Glomerular endothelial cell (primary cell): ENCODE data around the gene CD109. TPM values are rescaled to one million over a fixed set of nuclear protein-coding genes. Genes with fewer than 3 reads are reported as not detected.
"Not testable (repeated sequence)": the region's sequence is repeated elsewhere in the genome, so short reads cannot be mapped to it uniquely, and the experiment has no call there.

Experiments
- DNase-seq: peaks from one replicate; pipeline ENCODE4 v3.0.0-alpha.2; 2011; ENCODE audit warnings: low read depth, low spot score; ENCODE audit errors: extremely low read depth
- total RNA-seq: library from RNA; depleted of rRNA; stranded (reverse); fragments of >200 nt; gene quantifications from 2 replicates; pipeline ENCODE4 v1.2.3, GENCODE V29; 2015

CD109 gene
- 85.1 and 100 TPM in 2 replicates for total RNA-seq

DNA sequence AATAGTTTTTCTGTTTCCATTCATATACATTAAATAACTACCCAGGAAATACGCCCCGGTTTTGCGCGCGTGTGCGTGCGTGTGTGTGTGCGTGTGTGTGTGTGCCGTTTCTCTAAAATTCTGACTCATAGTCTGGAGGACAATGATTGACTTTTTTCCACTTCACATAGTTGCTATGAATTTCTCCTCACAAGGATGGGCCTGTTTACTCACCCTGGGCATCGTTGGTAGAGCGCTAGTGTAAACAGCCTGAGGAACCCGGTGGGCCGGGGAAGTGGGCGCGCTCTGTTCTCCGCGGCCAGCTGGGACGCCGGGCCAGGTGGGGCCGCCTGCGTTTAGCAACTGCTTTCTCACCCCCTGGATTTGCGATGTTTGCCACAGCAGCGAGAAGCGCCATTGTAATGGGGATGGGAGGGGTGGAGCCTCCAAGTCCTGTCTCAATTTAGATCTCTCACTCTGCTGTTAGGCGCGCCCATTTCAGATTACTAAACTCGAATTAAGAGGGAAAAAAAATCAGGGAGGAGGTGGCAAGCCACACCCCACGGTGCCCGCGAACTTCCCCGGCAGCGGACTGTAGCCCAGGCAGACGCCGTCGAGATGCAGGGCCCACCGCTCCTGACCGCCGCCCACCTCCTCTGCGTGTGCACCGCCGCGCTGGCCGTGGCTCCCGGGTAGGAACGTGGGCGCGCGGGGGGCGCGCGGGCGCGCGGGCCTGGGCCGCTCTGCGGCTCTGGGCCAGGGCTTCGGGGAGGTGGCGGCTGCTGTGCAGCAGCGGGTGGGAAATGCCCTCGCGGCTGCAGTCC lies at the start of gene CD109:
CD109 (plus strand) TSS at position 585 of the 803 bp plus-strand sequence; CDS start at position 598, 13 bp downstream.
- DNase-seq = peak; percentile 73

DNA sequence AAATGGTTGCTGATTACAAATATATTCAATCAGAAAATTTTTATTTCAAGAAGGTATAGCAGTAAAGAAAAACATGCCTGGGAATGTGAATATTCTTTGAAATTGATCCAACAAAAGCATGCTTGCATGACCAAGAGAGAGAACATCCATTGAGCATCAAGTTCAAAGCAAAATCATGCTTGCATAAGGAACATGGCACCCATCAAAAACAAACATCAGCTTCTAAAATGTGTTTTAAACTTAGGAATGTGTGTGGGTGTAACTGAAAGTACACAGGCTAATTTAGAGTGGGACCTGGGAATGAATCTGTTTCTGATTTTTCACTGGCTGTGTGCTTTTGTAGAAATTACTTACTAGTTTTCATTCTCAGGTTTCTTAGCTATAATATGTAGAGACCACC lies 47.8 kb upstream of the CD109 start:
- no peak for DNase-seq

DNA sequence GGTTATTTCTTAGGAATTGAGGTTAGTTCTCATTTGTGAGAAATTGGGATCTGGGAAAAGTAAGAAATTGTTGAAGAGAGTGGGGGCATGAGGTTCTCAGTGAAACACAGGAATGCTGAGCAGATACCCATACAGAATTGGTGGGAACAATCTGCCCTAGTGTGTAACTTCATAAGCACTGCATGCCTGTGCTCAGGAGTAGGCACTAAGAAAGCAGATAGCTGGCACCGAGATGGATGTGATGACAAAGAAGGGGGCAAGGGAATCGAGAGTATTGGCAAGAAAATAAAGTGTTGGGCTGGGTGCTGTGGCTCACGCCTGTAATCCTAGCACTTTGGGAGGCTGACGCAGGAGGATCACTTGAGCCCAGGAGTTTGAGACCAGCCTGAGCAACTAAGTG lies 46.2 kb upstream of the CD109 start:
- DNase-seq = no peak

DNA sequence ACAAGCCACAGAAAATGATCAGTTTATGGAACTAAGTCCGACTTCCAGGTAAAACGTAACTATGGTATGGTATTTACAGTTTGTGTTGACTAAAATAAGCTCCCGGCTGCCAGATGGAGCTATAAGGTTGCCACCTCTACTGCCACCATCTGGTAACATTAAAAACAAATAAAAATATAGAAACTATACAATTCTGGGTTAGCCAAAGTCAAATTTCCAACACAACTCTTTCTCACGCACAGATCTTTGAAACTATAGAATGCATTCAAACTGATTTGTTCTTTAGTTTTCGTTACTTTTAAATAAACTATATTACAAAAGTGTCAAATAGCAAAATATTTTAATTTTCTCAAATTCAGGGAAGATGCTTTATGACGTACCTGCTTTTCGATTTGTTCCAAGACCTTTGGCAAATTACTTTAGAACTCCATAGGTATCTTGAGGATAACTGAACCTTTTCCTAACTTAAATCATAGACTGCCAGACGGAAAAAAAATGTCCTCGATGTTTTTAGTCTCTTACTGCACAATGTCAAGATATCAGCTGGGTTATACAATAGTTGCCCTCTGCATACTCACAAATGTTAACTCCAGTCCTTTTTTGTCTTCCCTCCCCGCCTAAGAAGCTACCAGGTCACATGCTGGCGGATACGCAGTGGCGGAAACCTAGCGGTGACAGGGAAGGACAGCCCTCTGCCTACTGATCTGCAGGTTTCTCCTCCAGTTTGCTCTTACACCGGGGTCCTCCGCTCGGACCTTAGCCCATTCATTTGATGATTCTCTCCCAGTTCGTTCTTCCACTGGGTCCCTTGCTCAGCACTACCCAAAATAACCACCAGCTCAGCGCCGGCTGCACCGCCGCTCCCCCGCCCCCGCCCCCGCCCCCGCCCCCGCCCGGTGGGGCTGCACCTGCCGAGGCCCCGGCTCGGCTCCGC lies 43.1 kb upstream of the CD109 start:
- DNase-seq = no peak

DNA sequence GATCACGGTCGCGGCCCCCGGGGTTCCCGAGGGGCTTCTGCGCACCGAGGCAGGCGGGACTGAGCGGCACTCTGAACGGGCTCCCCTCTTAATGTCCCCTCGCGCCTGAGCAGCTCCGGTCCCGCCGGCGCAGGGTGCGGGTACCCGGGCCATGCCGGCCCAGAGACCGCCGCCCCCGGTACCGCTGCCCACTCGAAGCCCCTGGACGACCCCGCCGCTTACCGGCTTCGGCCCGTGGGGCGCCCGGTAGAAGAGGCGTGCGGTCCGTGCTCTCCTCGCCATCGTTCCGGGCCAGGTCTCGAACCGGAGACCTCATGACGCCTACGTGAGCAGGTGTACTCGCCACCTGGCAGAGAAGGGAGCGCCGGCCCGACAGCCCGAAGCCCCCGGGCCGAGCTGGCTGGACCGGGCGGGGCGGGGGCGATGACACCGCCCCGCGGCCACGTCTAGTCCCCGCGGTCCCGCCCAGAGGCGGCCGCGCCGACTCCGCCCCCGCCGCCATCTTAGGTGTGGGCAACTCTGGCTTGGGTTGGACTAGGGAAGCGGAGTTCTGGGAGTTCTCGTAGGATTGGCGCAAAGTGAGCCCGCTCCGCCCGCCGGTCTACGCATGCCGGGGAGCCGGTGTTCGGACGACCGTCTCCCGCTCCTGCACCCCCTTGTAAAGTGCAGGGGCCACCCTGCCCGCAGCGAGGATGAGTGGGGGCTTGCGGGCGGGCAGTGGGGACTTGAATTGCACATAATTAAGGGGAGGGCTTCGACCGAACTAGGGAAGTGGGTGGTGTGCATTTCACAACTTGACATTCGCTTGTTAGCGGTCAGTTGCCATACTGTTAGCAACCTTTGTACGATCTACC lies 42.2 kb upstream of the CD109 start, which contains the start of gene SLC17A5:
SLC17A5 (minus strand) TSS at position 422 of the 854 bp plus-strand sequence; CDS start at position 316, 106 bp downstream.
- DNase-seq = no peak

DNA sequence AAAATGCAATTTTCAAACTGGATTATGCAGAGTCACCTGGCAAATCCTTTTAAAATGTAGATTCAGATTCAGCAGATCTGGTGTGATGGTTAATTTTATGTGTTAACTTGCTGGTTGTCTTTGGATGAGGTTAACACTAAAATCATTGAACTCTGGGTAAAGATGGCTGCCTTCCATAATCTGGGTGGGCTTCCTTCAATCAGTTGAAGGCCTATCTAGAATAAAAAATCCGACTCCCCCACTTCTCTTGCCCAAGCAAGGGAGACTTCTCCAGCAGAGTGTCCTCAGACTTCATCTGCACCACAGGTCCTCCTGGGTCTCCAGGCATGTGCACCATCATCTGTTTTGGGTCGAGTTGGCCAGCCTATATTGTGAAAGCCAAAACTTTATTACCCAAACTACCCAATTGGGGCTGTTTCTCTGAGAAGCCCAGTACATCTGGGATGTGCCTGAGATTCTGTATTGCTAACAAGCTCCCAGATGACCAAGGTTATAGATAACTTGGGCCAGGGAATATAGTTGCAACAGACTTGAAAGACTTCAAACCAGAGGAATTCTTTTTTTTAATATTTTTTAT lies 40.6 kb upstream of the CD109 start:
- no peak for DNase-seq

DNA sequence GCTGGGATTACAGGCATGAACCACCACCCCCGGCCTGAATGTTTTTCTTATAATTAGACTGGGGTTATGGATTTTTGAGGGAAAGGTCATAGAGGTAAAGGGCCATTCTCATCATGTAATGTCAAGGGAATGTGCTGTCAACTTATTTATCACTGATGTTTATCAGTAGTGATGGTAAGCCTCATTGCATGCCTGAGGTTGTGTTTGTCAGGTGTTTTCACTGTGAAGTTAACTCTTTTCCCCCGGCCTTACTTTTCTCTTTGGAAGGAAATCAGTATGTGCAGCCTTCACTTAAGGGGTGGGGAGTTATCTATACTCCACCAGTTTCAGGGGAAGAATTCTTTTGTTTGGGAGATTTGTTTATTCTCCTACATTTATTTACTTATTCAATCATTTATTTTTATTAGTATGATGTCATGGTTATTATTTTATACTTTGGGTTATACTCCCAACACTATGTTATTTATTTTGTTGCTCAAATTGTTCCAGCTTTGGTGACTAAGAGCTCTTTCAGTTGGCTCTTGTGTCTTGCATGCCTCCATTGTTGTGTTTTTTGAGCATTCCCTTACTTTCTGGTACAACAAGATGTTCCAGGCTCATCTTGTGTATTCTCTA lies 39.4 kb upstream of the CD109 start:
- no peak for DNase-seq

DNA sequence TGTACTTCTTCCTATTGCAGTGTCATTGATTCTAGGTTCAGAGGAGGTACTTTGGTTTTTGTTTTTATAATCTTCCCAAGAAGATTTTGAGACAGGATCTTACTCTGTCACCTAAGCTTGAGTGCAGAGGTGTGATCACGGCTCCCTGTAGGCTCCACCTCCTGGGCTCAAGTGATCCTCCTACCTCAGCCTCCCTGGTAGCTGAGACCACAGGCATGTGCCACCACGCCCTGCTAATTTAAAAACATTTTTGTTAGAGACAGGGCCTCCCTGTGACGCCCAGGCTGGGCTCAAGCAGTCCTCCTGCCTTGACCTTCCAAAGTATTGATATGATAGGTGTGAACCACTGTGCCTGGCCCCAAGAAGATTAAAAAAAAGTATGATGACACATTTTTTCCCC lies 38.8 kb upstream of the CD109 start:
- no peak for DNase-seq

DNA sequence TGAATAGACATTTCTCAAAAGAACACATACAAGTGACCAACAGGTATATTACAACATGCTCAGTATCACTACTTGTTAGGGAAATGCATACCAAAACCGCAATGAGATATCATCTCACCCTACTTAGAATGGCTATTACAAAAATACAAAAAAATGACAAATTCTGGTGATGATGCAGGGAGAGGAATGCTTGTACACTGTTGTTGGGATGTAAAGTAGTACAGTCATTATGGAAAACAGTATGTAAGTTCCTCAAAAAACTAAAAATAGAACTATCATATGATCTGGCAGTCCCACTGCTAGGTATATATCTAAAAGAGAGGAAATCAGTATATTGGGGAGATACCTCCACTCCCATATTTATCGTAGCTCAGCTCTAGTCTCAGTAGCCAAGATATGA lies 31.3 kb upstream of the CD109 start:
- DNase-seq = no peak

DNA sequence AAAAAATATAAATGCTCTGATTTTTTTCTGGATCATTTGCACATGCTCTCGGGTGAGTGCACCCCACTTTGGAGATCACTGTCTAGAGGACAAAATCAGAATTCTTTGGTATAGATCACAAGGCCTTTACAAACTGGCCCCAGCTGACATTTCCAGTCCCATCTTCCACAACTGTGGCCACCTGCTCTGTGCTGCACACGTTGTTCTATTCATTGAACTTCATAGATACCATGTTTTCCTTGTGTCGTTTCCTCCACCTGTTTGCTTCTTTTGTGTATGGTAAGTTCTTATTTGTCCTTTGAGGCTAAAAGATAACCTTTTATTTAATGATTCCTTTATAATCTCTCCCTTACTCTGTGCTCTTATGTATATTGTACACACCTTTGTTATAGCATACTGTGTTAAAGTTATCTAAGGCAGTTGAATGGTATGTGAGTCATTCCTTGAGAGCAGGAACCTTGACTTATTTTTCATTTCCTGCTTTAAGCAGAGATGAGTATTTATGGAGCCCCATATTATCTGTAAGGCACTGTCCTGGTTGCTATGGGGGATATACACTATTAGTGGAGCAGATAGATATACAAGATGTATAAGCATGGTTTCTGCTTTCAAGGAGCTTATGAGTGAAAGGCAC lies 30.2 kb upstream of the CD109 start:
- no peak for DNase-seq

DNA sequence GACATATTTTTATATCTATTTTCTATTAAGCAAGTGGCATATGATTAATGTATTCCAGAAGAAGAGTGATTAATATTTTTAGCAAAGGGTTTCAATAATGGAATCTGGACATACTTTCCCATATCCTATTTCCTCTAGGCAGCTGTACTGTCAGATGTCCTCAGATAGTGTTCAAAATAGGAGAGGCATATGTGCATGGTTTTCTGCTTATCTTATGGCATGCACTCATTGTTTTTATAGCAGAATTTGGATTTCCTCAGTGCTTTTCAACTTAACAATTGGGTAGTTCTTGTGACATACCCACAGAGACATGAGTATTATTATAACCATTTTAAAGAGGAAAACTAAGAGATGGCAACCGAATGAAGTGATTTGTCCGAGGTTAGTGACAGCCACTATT lies 29.6 kb upstream of the CD109 start:
- DNase-seq = no peak

DNA sequence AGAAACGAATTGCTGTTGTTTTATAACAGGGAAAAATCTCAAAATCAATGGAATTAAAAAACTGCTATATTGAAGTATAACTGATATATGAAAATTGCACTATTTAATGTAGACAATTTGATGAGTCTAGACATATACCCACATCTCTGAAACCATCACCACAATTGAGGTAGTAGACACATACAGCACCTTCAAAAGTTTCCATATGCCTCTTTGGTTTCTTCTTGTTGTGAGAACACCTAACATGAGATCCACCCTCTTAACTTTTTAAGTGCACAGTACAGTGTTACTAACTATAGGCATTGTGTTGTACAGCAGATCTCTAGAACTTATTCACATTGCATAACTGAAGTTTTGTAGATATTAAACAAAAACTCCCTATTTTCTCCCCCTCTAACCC lies 28.2 kb upstream of the CD109 start:
- no peak for DNase-seq

DNA sequence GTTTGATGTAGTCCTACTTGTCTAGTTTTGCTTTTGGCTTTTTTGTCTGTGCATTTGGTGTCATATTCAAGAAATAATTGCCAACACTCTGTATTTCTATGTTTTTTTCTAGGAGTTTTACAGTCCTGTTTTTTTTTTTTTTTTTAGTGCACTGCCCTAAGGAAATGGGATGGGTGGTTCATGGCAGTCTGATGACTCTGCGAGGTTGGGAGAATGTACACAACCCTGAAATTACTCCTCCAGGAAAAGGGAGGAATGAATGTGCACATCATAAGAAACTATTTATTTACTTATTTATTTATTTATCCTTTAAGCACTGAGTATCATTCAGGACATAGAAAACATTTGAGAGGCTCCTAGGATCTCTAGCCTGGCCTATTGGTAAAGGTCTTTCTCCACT lies 27.0 kb upstream of the CD109 start:
- DNase-seq = no peak

DNA sequence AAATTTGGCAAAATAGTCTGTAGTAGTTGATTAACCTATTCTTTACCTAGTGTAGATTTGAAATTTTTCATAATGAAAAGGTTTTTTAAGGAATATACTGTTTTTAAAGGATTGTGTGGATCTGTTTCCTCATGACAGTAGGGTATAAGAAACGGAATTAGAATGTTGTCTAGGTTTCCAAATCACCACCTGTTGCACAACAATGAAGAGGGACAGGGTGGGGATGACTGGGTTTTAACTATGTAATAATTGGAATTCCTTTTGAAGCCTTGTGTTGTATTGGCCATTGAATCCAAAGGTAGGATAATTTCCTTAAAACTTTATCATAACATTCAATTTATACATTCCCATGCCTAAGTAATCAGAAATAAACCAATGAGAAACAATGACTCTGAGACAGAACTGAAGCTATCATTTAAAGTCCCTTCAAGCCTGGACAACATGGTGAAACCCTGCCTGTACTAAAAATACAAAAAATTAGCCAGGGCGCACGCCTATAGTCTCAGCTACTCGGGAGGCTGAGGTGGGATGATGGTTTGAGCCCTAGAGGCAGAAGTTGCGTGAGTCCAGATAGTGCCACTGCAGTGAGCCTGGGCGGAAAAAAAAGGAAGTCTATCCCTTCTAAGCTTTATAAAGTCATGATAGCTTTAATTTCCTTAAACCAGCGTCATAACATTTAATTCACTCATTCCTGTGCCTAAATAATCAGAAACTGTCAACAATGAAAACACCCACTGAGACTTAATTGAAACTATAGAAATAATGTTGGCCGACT lies 23.9 kb upstream of the CD109 start:
- DNase-seq = no peak

DNA sequence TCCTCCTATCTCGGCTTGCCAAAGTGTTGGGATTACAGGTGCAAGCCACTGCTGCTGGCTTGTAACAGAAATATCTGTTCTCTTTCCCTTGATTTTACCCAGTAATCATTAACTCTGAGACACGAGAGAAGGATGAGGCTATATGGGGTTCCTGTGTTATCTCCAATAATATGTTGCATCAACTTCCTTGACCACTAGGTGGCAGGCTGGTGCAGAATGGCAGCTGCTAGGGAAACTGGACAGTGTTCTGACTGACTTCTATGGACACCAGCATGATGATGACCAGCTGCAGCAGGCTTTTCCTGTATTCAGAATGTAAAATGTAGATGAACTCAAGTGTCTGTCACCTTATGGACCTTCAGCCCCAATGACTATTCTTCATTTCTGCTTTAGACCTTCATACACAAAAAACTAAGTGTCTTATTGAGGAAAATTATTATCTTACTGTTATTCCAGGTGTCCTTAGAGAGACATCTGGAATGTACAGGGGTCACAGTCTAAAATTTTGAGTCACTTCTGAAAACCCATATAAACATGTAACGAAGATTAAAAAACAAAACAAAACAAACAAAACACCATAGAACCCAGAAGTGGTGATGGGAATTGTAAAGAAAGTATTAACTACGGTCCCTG lies 20.4 kb upstream of the CD109 start:
- DNase-seq = no peak

DNA sequence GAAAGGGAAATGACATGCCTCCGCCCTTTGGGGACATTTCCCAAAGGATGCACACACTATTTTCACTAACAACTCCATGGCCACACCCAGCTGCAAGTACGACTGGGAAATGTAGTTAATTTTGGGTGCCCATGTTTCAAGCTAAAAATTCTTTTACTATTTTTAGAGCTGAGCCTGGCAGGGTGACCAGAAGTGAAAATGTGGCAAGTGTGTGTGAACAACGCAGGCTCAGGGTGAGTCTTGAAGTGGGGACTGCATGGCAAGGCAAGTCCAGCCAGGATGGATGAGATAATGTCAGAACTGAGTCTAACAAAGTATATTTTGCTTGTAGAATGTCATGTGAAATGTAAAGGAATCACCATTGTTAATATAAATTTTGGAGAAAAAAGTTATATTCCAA lies 17.0 kb upstream of the CD109 start:
- DNase-seq = no peak

DNA sequence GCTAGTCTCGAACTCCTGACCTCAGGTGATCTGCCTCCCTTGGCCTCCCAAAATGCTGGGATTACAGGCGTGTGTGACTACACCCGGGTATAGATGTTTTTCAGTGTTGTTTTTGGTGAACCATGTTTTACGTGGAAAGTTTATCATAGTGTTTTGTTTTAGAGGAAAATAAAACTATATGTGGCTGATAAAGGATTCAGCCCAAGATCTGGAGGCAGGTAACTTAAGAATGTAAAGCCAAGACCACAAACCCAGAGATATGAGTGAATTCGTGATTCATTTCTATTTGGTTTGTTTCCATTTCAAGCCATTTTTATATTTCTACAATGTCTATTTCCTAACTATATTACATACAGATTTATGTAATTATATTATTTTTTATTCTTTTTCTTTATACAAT lies 16.2 kb upstream of the CD109 start:
- not testable (repeated sequence) for DNase-seq

DNA sequence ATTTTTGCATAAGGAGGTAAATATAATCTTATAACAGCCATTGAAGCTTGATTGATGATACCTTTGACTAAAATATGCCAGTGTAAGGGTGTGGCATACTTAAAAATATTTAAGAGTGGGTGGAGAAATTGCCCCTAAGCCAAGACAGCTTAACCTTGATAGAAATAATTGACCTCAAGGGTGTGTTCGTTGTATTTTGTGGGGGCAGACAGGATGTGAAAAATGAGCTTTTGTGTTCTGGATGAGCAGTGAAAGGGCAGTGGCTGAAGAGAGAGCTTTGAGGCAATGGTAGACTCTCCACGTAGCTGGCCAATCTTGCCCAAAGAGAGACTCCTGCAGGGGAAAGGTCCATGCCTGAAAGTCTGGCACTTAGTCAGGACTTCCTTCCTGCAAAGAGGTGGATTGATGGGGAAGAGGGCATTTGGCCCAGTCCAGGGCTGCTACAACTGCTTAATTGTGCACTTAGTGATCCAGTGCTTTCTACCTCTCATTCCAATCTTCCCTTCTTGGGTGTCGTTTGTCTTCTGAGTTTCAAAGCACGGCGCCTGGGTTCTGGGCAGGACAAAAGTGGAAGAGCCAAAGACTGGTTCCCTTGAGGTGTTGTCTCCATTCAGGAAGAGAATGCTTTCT lies 15.6 kb upstream of the CD109 start:
- no peak for DNase-seq
